ENCODE data around the gene ATP8A2.
"Not testable (repeated sequence)": the region's sequence is repeated elsewhere in the genome, so short reads cannot be mapped to it uniquely, and the experiment has no call there.

ATP8A2 gene

GRCh38 chr13:25518441-25518840, 146.7 kb downstream of the ATP8A2 start:
- Histone ChIP-seq H3K4me3 (no peak overlapping the region), H3K27ac (no peak overlapping the region)

DNA sequence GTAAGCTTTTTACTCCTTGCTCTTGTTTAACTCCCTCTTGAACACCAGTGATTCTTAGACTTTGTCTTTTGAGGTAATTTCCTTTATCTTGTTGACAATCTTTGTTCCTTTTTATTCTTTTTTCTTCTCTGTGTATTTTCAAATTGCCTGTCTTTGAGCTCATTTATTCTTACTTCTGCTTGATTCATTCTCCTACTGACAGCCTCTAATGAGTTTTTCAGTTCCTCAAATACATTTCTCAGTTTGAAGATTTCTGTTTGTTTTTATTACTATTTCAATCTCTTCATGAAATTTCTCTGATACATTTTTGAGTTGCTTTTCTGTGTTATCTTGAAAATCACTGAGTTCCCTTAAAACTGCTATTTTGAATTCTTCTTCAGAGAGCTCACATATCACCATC, 154.1 kb downstream of the ATP8A2 start:
- H3K4me3 ChIP-seq, result no peak overlapping the region
- H3K27ac ChIP-seq, result no peak overlapping the region

DNA sequence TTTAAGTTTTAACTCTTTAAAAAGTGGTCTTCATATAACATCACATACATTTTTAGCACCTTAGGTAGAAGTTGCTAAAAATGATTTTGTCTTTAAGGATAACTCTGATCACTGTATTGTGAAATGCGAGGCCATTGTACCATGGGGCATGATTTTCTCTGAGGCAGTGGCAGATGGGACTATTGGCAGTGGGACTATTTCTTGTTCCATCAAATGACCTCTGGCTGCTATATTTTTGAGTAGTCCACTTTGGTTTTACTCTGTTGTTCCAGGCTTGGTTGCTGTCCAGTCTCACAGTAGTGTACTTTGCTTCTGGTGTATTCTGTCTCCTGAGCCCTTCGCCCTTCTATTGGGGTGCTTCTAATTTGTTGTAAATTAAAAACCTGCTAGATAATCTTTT, 156.5 kb downstream of the ATP8A2 start:
- no peak overlapping the region for H3K4me3 ChIP-seq

DNA sequence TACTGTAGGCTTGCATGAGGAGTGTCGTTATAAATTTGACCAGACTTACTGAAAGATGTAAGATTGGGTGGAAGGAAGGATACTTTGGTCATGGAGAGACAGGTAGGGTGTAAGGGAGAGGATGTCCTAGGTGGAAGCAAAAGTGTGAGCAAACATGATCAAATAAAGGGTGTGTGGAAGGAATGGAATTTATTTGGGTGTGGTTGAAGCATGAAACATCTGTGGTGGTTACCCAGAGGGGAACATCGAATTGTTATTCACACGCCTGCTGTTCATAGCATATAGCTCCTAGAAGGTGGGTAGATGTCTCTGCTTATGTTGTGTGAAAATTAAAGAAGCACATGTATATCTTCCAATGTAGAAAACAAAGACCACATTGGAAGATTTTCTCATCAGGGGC, 157.7 kb downstream of the ATP8A2 start:
- no peak overlapping the region for H3K4me3 ChIP-seq
- H3K27ac ChIP-seq, result no peak overlapping the region

More for the DNA sequence above, 156.5 kb downstream of the ATP8A2 start:
- H3K27ac ChIP-seq, result no peak overlapping the region

GRCh38 chr13:25538276-25538675, 166.5 kb downstream of the ATP8A2 start:
- Histone ChIP-seq H3K4me3 (no peak overlapping the region), H3K27ac (no peak overlapping the region)

GRCh38 chr13:25541434-25542123, 169.8 kb downstream of the ATP8A2 start:
- Histone ChIP-seq H3K4me3 (no peak overlapping the region), H3K27ac (no peak overlapping the region)

GRCh38 chr13:25548991-25549390, 177.2 kb downstream of the ATP8A2 start:
- H3K27ac ChIP-seq, H3K4me3 ChIP-seq: not testable (repeated sequence)

GRCh38 chr13:25561812-25562211, 190.0 kb downstream of the ATP8A2 start:
- Histone ChIP-seq H3K4me3 (no peak overlapping the region), H3K27ac (no peak overlapping the region)

DNA sequence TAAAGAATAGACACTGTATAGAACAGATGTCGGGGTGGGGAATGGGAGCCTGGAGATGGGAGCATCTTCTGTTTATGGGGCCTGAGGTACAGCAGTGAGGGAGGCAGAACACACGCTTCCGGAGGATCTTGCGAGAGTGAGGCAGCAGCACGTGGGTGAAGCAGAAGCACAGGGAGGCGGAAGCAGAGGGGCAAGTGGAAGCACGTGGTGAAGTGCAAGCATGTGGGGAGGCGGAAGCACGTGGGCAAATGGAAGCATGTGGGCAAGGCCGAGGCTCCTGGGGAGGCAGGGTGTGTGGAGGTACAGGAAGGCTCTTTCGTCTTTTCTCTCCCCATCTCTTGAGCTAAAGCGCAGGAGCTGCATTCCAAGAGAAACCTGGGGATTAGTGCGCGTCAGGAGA, 198.4 kb downstream of the ATP8A2 start:
- Histone ChIP-seq H3K27ac (no peak overlapping the region), H3K4me3 (no peak overlapping the region)

GRCh38 chr13:25571237-25571636, 199.5 kb downstream of the ATP8A2 start:
- no peak overlapping the region for H3K4me3 ChIP-seq
- no peak overlapping the region for H3K27ac ChIP-seq

DNA sequence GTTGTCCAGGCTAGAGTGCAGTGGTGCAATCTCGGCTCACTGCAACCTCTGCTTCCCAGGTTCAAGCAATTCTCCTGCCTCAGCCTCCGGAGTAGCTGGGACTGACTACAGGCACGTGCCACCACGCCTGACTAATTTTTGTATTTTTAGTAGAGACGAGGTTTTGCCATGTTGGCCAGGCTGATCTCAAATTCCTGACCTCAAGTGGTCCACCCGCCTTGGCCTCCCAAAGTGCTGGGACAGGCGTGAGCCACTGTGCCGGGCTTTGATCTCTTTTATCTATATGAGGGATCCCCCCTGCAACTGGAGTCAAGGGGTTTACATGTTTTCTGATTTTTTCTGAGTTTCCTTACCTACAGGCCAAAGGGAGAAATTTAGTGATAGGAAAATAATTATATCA, 200.4 kb downstream of the ATP8A2 start:
- not testable (repeated sequence) for H3K27ac ChIP-seq, H3K4me3 ChIP-seq

DNA sequence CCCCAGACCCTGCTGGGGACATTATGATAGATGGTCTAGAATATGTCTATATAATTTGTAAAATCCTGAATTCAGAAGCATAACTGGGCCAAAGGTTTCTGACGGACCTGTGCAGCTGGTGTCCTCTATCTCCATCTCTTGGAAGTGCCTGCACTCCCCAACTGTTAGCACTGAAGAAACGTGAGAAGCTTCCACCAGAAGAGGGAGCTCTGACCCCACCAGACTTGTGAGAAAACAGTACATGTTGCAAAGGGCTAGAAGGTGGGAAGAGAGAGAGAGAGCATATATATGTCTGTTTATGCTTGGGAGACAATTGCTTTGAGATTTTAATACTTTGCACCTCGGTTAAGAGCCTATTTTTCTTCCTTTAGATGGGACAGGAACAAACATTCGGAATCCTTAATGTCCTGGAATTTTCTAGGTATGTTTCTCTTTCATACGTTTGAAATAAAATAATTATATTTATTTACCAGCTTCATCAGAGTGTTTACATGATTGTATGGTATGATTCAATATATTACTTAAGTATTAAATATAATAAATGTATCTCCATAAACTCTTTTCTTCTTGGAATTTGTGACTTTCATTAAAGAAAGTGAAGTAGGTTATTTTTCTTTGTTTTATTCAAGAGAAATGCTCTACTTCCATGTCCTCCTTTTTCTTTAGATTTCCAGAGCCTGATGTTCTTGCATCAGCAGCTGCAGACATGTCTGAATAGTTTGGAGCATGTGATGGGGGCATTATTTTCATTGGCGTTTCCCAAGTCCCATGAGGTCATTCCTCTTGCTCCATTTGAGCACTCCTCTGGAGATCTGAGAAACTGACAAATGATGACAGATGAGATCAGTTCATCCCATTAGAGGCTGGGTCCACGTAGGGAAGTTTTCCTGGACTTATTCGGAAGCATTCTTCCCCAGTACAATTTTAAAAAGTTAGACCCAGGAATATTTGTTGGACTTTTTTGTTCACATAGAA, 202.9 kb downstream of the ATP8A2 start:
- H3K27ac ChIP-seq, result no peak overlapping the region
- no peak overlapping the region for H3K4me3 ChIP-seq

GRCh38 chr13:25575562-25575961, 203.8 kb downstream of the ATP8A2 start:
- Histone ChIP-seq H3K27ac (no peak overlapping the region), H3K4me3 (no peak overlapping the region)

DNA sequence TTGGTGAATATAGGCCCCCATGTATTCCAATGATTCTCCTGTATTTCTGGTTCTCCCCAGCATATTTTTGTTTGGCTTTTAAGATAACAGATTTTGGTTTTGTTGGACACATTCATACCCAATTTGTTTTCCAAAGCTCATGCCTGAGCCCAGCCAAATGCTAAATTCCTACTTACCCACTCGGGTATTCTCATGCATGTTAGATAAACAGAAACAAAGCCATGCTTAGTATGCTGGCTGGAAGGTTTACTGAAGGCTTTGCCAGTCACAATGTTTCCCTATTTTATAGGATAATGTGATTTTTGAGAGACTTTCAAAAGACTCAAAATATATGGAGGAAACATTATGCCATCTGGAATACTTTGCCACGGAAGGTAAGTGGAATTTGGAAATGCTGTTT, 206.8 kb downstream of the ATP8A2 start:
- Histone ChIP-seq H3K27ac (no peak overlapping the region), H3K4me3 (no peak overlapping the region)

GRCh38 chr13:25579221-25579620, 207.4 kb downstream of the ATP8A2 start:
- Histone ChIP-seq H3K4me3 (no peak overlapping the region), H3K27ac (no peak overlapping the region)

DNA sequence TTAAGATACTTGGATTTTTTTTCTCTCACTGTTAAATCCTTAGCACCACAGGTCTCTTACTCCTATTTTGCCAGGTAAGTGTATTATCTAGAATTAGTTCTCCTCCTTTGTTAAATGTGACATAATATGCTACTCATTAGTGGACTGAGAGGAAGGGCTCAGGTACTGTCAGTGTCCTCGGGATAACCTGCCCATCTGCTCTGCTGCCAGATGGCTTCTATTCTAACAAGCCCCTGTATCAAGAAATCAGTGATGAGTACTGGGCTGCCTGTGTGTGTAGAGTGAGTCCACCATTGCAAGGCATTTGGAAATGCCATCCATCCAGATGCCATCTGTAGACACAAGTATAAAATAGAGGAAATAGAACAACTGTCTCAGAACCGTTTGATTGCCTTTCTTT, 209.6 kb downstream of the ATP8A2 start:
- Histone ChIP-seq H3K27ac (no peak overlapping the region), H3K4me3 (no peak overlapping the region)

- Histone ChIP-seq H3K4me3 (no peak overlapping the region), H3K27ac (no peak overlapping the region)
These were observed 212.3 kb downstream of the ATP8A2 start for GRCh38 chr13:25584087-25584486.

DNA sequence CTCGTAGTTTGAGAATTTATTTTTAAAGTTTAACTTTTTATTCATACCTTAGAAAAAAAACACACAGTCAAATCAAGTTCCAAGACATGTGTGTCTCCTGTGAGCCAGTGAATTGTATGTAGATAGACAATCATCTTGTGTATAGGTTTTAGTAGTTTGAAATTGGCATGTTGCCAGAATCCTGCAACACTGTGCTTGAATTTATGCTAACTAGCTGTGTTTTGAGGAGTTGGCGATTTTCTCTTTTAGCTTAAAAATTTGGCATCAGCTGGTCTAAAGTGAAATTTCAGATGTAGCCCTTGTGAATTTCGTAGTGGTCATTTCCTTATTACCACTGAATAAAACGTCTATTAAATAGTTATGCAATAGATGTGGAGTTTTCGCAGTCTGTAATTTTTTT, 213.2 kb downstream of the ATP8A2 start:
- H3K4me3 ChIP-seq, result no peak overlapping the region
- H3K27ac ChIP-seq, result no peak overlapping the region

- no peak overlapping the region for H3K27ac ChIP-seq
- H3K4me3 ChIP-seq, result no peak overlapping the region
These were observed 215.7 kb downstream of the ATP8A2 start for GRCh38 chr13:25587326-25587980.

GRCh38 chr13:25588336-25589060, 216.7 kb downstream of the ATP8A2 start:
- Histone ChIP-seq H3K27ac (no peak overlapping the region), H3K4me3 (no peak overlapping the region)
